GM18505 (cell line): Measurements from ENCODE around the gene CHST9.
"Not testable (repeated sequence)": the region's sequence is repeated elsewhere in the genome, so short reads cannot be mapped to it uniquely, and the experiment has no call there.

Experiments
- ATAC-seq: cut with Tn5 transposase; IDR thresholded peaks from one replicate; pipeline ENCODE4 v1.9.1; 2021; ENCODE audit not compliant: unreplicated experiment
- POLR2A ChIP-seq: IDR thresholded peaks from 4 replicates; pipeline ENCODE4 v1.6.1; 2011; ENCODE audit warnings: borderline replicate concordance; ENCODE audit not compliant: insufficient read depth, insufficient read length; ENCODE audit errors: extremely low read depth

The CHST9 gene

GRCh38 chr18:27104743-27105142 is 80.4 kb downstream of the CHST9 start:
- TF ChIP-seq POLR2A = no peak
- ATAC-seq = no peak

GRCh38 chr18:27094621-27095020 is 90.5 kb downstream of the CHST9 start:
- ATAC-seq = no peak

GRCh38 chr18:27093290-27093689 is 91.8 kb downstream of the CHST9 start:
- not testable (repeated sequence) for ATAC-seq

More at GRCh38 chr18:27094621-27095020, 90.5 kb downstream of the CHST9 start:
- no peak for TF ChIP-seq POLR2A

- TF ChIP-seq POLR2A = no peak
- no peak for ATAC-seq
Measured at GRCh38 chr18:27081701-27082100, 103.4 kb downstream of the CHST9 start.

- no peak for TF ChIP-seq POLR2A
- ATAC-seq = no peak
Measured at GRCh38 chr18:27075828-27076227, 109.3 kb downstream of the CHST9 start.

- peak; percentile 92 for ATAC-seq
- no peak for TF ChIP-seq POLR2A
Measured at GRCh38 chr18:27073404-27073830, 111.7 kb downstream of the CHST9 start.

- no peak for ATAC-seq
- no peak for TF ChIP-seq POLR2A
Measured at GRCh38 chr18:27064673-27065072, 120.4 kb downstream of the CHST9 start.

- ATAC-seq = no peak
Measured at GRCh38 chr18:27062802-27063201, 122.3 kb downstream of the CHST9 start.

GRCh38 chr18:27061488-27062095 is 123.5 kb downstream of the CHST9 start:
- ATAC-seq = no peak
- TF ChIP-seq POLR2A = no peak

More at GRCh38 chr18:27062802-27063201, 122.3 kb downstream of the CHST9 start:
- TF ChIP-seq POLR2A = no peak

GRCh38 chr18:27057519-27058234 is 127.4 kb downstream of the CHST9 start:
- ATAC-seq = no peak
- no peak for TF ChIP-seq POLR2A

GRCh38 chr18:27054926-27055325 is 130.2 kb downstream of the CHST9 start:
- no peak for ATAC-seq
- no peak for TF ChIP-seq POLR2A

GRCh38 chr18:27049969-27050368 is 135.1 kb downstream of the CHST9 start:
- no peak for TF ChIP-seq POLR2A
- no peak for ATAC-seq

- TF ChIP-seq POLR2A = no peak
- ATAC-seq = no peak
Measured at GRCh38 chr18:27045342-27045741, 139.8 kb downstream of the CHST9 start.

- ATAC-seq = no peak
Measured at GRCh38 chr18:27042177-27042576, 142.9 kb downstream of the CHST9 start.

More at GRCh38 chr18:27042177-27042576, 142.9 kb downstream of the CHST9 start:
- no peak for TF ChIP-seq POLR2A
